HG02623 (cell line): ENCODE measurements around the gene IFTAP.
"Not testable (repeated sequence)": the region's sequence is repeated elsewhere in the genome, so short reads cannot be mapped to it uniquely, and the experiment has no call there.

Experiments used
- ATAC-seq: cut with Tn5 transposase; IDR thresholded peaks from one replicate; pipeline ENCODE4 v1.9.1; 2021; ENCODE audit warnings: moderate library complexity; ENCODE audit not compliant: unreplicated experiment

IFTAP gene

DNA sequence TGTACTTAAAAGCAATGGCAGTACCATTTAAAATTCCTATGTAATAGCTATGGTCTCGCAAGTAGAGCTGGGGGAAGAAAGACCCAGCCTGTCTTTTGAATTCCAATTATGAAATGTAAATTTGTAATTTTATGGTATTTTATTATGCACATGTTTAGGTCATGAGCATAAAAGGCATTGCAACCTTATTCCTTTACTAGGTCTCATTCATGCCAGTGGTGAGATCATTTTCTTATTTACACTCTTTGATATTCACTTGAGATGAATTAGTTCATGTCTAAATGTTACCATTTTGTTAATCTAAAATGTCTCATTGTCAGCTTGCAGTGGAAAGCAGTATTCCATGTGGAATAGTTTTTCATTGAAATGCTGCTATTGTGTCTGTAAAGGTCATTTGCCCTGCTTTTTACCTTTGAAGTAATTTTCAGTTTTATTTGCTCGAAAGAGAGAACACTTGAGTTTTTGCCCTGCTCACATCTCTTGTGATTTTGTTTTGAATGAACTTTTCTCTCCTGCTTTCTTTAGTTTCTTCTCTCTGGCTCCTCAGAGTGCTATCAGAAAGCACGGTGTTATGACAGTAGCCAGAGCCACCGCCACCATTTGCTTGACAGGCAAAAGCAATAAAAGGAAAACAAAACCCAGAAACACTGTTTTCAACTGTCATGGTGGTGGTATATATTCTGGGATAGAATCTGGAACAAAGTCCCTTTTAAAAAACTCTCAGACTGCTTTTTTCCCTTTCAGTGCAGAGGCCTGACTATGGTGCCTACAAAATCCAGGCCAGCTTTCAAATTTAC is 41.0 kb downstream of the IFTAP start:
- ATAC-seq = no peak

DNA sequence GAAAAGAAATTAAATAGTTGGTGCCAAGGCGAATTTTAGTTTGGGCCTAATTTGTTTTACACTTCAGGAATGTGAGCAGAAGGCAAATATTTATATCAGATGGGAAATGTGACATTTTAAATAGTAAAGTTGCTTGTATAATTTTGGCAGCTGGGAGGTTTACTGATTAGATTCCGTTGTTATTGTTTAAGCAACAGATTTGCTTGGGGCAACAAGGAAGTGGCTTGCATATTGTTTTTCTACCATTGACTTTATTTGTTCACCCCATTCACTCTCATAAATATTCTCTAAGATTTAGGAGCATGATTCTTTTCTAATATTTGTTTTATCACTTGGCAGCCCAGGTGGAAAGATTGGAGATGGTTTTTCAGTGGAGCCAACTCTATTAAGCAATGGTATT is 44.3 kb downstream of the IFTAP start:
- no peak for ATAC-seq

DNA sequence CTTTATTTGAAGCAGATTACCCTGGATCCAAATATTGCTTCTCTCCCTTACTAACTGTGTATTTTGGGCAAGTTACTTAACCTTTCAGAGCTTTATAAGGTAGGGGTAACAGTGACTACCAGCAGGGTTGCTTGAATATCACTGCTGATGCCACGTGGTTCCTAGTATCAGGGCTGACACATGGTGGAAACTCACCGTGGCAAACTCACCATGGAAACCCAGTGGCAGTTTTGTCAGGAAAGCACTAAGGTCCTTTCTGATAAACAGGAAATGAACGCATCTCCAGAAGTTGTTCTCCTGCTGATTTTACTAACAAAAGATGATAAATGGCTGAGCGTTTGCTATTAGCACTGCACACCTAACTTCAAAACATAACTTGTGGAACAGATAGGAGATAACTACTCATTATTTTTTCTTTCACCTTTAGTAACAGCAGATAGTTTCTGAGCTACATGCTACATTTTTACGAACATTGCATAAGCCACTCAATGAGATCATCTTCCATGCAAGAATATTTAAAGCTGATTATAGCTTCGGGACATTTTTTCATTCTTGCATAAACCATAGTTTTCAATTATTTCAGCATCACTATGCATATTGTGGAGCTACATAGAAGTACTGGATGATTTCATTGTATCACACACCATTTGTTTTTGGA is 63.4 kb downstream of the IFTAP start:
- ATAC-seq = no peak

- not testable (repeated sequence) for ATAC-seq
These were observed 67.1 kb downstream of the IFTAP start for GRCh38 chr11:36661359-36661758.

GRCh38 chr11:36672815-36673450 is 78.6 kb downstream of the IFTAP start:
- ATAC-seq = no peak

- not testable (repeated sequence) for ATAC-seq
These were observed 85.2 kb downstream of the IFTAP start for GRCh38 chr11:36679547-36679946.

GRCh38 chr11:36683818-36684217 is 89.5 kb downstream of the IFTAP start:
- no peak for ATAC-seq

DNA sequence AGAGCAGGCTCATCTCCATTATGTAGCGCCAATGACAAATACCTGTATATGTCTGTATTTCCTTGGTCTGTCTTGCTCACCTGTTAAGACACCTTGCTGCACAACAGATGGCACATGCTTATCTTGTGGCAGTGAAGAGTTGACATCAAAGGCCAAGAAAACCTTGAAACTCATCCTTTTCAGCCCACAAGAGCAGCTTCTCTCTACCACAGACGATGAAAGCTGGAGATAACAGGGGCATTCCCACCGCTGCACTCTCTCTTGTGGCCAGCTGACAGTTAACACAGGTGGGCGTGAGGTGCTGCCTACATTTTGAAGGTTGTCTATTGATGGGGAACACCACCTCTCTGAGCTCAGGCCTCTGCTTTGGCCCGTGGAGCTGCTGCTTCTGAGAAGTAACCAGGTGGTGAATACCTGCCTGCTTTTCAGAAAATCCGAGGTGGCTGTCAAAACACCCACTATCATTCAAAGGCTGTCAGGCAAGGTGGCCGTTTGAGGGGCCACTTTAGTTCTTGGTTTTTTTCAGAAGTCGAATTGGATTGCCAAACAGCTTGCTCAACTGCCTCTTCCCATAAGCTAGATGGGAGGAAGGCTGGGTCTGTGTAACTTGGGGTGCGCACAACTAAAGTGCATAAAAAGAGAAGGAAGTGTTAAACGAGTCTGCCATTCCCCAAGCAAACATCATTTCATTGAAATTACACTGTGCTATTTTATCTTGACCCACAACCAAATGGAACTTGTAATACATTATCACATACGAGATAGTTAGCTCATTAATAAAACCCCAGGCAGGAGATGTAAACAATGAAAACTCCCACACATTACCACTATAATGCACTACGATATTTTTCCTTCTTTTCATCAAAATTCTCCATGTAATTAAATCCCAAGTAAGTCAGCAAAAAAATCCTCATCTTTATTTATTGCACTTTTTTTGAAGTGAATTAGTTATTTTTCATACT is 90.8 kb downstream of the IFTAP start:
- ATAC-seq = no peak

- ATAC-seq = no peak
These were observed 93.8 kb downstream of the IFTAP start for GRCh38 chr11:36688132-36688531.

GRCh38 chr11:36688571-36689291 is 94.4 kb downstream of the IFTAP start:
- no peak for ATAC-seq

- ATAC-seq = no peak
These were observed 95.1 kb downstream of the IFTAP start for GRCh38 chr11:36689442-36689841.

GRCh38 chr11:36692704-36693103 is 98.4 kb downstream of the IFTAP start:
- ATAC-seq = no peak

DNA sequence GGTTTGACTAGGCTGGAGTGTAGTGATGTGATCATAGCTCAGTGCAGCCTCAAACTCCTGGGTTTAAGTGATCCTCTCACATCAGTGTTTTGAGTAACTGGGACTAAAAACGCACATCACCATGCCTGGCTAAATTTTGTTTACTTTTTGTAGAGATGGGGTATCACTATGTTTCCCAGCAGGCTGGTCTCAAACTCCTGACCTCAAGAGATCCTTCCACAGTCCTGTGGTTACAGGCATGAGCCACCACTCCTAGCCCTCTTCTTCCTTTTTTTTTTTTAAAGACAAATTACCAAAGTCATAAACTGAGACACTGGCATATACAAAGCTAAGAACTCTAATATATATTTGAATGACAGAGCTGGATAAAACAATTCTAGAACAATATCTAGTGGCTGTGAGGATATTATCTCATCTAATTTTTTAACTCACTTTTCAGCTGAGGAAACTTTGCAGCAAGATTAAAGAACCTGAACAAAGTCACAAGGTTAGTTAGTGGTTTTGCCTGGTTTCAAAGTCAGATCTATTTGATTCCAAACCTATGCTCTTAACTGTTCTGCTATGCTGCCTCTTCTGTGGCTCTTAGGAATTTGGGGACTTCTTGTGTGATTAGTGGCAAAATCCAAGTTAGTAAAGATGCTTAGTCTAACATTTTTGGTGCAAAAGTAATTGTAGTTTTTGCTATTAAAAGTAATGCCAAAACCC is 99.0 kb downstream of the IFTAP start:
- no peak for ATAC-seq

DNA sequence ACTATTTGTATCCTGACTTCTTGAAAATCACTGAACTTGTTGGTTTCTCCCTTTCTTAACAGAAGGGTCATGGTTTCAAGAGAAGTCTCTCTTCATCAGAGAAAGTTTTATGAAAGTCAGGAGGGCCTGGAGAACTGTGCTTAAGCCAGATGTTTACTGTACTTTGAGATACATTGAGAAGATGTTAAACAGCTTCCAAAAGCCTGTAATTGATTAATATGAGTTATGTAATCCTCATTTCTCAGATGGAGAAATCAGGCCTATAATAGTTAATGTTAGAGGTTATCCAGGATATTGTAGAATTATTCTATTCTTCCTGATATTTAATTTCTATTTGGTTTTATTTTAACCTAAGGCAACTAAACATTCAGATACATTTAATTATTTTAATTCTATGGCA is 100.8 kb downstream of the IFTAP start:
- no peak for ATAC-seq

DNA sequence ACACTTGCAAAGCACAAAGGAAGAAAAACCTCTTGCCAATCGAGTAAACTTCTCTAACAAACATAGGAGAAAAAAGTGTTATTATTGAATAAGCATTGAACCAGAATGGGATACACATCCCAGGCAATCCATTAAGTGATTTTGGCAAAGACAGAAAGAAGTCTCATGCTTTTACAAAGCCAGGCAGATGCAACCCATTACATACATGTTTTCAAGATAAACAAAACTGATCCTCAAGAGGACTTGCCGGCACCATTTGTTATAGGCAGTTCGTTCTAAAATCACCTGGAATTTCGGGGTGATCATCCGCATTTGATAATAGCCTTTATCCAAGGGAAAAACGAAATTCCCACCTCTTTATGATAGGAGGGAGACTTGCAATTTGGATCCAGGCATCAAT is 101.3 kb downstream of the IFTAP start:
- ATAC-seq = no peak

- ATAC-seq = no peak
These were observed 102.2 kb downstream of the IFTAP start for GRCh38 chr11:36696550-36696949.

GRCh38 chr11:36699271-36699670 is 105.0 kb downstream of the IFTAP start:
- ATAC-seq = no peak

GRCh38 chr11:36700246-36700645 is 105.9 kb downstream of the IFTAP start:
- no peak for ATAC-seq

- ATAC-seq = peak; percentile 79
These were observed 108.2 kb downstream of the IFTAP start for GRCh38 chr11:36702330-36703054.
